Measurements from ENCODE around the gene FXYD1.
"Not testable (repeated sequence)": the region's sequence is repeated elsewhere in the genome, so short reads cannot be mapped to it uniquely, and the experiment has no call there.

The FXYD1 gene

DNA sequence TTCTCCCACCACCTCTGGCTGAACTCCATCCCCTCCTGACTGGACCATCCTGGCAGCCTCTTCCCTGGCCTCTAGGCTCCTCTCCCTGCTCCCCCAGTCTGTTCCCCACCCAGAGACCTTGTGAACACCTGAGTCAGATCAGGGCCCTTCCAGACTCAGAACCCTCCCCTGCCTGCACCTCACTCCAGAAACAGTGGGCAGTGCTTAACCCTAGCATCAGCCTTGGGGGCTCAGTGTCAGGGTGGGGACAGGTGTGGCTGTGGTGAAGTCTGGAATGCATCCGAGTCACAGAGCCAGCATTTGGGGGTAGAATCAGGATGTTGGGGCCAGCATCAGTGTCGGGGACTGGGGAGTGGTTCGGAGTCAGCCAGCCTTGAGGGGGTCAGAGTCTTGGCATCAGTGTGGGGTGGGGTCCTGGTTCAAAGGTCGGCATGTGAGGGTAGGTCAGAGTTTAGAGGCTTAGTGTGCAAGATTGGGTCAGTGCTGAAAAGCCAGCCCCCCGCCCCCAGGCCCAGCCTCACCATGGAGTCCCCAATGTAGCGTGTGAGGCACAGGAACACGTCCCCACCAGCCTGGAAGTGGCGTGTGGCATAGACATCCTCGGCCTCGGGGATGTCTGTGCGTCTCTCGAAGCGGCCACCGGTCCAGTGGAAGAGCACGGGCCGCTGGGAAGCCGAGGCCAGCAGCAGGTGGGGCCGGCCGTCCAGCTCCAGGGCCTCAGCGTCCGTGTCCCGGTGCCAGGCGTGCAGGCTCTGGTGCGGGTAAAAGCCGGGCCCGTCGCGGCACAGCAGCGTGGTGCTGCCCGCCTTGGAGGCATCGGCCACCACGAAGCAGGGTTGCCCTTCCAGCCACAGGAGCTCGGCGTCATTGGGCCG, 12.6 kb upstream of the FXYD1 start:
- DNase-seq = no peak

DNA sequence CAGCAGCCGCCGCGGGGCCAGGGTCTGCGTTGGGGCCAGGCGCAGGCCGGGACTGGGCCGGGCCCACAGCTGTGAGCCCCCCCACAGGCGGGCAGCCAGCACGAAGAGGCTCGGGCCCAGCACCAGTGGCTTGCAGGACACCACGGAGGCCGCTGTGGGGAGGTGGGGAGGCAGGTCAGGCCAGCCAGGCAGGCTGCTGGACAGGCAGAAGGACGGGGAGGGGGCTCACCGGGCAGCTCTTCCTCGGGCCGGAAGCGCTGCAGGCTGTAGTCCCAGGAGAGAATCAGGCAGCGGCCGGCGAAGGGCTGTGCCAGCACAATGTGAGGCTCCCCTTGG, 12.0 kb upstream of the FXYD1 start:
- DNase-seq = no peak

DNA sequence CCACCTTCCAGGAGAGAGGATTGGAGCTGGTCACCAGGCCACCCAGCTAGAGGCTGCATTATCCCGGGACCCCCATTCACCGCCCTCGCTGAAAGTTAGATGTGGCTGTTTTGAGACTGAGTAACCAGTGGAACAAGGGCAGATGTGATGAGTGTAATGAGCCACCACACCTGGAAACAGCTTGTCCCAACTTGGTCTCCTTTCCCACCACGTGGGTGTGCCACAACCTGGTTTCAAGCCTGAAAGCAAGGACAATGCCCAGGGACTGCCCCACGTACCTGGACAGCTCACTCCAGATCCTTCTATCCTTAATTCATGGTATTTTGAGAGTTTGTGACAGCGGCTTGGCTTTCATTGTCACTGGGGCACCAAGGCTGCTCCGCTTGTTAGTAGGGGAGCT, 10.8 kb upstream of the FXYD1 start:
- no peak for DNase-seq

DNA sequence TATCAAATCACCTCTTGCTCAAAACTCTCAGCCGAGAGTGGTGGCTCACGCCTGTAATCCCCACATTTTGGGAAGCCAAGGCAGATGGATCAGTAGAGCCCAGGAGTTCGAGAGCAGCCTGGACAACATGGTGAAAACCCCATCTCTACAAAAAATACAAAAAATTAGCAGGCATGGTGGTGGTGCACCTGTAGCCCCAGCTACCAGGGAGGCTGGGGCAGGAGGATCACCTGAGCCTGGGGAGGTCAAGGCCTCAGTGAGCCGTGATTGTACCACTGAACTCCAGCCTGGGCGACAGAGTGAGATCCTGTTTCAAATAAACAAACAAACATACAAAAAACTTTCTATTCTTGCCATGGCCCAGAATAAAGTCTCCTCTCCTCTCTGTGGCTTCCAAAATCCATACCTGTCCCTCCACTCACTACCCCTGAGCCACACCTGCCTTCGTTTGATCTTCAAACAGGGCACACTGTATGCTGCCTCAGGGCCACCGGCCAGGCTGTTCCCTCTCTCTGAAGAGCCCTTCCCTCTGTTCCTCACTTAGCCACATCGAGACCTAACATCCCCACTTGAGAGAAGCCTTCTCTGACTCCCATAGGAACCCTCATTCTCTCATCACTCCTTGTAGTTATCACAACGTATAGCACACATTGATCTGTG, 10.1 kb upstream of the FXYD1 start:
- no peak for DNase-seq

DNA sequence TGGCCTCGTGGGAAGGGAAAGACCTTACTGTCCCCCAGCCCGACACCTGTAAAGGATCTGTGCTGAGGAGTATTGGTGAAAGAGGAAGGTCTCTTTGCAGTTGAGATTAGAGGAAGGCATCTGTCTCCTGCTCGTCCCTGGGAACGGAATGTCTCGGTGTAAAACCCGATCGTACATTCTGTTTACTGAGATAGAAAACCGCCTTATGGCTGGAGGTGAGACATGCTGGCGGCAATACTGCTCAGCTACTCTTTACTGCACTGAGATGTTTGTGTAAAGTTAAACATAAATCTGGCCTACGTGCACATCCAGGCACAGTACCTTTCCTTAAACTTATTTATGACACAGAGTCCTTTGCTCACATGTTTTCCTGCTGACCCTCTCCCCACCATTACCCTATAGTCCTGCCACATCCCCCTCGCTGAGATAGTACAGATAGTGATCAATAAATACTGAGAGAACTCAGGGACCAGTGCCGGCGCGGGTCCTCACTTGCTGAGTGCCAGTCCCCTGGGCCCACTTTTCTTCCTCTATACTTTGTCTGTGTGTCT, 8.8 kb upstream of the FXYD1 start:
- not testable (repeated sequence) for DNase-seq

DNA sequence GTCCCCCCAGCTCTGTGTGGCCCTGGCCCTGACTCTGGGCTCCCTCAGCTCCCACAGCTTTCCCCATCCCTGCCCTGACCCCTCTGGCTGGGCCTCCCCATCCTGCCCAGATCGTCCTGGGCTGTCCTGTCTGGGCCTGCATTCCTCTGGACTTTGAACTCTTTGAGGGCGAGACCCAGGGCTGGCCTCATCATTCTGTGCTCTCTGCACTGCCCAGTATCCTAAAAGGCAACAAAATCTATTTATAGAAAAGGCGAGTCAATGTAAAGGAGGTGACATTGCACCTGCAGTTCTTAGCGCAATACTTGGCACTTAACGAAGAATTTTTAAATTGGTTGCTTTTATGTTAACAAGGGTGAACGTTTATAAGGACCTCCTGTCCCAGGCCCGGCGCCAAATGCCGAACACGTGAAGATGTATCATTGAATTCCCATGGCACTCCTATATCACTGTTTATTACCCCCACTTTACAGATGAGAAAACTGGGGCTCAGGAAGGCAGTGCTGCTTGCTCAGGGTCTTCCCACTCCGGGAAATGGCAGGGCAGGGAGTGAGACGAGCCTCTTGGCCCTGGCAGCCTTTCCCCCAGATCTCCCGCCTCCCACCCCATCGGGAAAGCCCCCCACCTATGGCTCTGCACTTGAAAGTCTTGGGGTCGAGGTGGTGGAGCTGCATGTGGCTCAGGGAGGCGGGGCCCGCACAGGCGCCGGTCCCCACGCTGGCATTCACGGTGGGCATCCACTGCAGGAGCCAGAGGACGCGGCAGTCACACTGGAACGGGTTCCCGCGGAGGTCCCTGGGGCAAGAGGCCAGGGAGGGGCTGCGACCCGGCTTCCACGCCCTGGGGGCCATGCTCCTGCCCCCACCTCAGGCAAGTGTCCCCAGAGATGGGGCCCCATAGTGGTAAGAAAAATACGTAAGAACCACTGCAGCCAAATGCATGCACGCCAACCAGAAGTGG, 7.6 kb upstream of the FXYD1 start:
- DNase-seq = no peak

DNA sequence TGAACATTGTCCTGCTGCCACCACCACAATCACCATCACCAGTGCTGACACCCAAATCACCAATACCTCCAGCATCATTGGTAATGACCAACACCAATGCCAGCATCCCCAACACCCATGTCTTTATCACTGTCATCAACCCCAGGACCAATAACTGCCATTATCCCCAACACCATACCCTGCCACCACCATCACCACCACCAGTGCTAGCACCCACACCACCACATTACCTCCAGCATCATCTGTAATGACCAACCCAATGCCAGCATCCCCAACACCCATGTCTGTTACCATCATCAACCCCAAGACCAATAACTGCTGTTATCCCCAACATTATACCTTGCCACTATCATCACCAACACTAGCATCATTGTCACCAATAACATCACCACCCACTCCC, 6.4 kb upstream of the FXYD1 start:
- no peak for DNase-seq

DNA sequence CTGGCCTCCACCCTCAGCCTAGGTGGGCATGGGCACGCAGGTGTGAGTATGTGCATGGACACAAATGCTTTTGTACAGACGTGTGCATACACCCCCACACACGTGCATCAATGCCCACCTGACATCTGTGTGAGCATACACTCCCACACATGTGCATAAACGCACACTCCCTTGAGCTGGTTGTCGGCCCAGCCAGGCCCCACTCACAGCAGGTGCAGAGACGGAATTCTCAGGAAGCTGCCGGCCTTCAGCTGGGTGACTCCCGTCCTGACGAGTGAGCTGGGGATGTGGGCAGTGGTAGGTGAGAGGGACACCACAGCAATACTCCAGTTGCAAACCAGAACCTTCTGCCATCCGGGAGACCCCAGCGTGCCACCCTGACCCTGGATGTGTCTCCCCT, 4.8 kb upstream of the FXYD1 start:
- DNase-seq = no peak

DNA sequence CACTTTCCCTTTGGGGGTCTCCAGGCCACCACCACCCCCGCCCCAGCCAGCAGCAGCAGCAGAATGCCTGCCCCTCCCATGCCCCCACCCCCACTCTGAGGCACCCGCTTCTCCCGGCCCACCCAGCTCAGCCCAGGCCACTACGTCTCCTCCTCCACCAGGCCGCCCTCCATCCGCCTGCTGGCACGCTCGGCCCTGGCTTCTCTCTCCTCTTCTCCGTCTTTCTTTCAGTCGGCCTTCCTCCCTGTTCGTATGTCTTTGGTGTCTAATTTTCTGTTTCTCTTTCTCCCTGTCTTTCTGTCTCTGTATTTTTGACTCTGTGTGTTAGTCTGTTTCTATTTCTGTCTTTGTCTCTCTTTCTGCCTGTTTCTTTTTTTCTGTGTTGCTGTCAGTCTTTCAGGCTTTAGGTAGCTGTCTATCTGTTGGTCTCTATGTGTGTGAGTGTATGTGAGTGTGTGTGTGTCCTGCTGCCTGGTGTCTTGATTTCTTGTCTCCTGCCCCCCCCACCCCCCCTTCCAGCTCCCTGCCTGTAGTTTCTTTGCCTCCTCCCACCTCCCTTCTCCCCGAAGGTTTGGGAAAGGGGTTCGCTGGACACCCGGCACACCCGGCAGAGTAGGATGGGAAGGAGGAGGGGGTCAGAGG, 3.9 kb upstream of the FXYD1 start, which contains the start of gene LGI4:
Gene LGI4, minus strand, starts transcription at position 459 of the 642 bp plus-strand sequence. Its CDS starts 379 bp downstream, at position 80.
- no peak for DNase-seq

DNA sequence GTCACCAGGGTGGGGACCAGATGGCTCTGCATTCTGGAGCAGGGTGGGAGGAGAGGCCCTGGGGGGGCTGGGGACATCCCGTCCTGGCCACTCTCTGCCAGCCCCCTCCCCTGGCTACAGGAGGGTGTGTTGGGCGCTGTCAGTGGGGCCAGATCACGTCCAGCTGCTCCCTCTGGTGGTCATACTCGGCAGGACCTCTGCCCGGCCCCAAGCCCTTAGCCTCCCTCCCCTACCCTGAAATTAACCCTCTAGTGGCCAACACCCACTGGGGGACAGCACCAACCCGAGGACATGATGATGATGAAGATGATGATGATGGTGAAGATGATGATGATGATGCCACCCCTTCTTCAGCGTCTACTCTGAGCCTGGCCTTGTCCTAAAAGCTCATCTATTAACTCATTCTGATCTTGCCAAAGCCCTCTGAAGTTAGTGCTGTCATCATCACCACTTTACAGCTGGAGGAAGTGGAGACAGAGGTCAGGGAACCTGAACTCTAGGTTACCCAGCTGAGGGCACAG, 3.2 kb upstream of the FXYD1 start:
- DNase-seq = no peak

DNA sequence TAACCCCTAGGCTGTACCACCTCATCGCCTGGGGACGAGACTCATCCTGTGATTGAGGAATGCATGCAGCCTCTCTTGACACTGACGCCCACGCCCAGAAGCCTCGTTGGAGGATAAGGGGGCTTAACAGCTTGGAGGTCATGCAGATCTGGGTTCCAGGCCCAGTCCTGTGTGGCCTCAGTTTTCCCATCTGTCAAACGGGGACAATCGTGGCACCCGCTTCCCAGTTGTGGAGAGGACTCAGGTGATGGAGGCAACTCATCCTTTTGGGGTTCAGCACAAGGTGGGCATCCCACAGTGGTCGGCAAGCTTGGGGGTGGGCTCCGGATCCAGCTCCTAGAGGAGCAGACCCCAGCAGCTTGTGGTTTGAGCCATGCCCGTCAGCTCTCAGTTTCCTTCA, 2.4 kb upstream of the FXYD1 start:
- no peak for DNase-seq

DNA sequence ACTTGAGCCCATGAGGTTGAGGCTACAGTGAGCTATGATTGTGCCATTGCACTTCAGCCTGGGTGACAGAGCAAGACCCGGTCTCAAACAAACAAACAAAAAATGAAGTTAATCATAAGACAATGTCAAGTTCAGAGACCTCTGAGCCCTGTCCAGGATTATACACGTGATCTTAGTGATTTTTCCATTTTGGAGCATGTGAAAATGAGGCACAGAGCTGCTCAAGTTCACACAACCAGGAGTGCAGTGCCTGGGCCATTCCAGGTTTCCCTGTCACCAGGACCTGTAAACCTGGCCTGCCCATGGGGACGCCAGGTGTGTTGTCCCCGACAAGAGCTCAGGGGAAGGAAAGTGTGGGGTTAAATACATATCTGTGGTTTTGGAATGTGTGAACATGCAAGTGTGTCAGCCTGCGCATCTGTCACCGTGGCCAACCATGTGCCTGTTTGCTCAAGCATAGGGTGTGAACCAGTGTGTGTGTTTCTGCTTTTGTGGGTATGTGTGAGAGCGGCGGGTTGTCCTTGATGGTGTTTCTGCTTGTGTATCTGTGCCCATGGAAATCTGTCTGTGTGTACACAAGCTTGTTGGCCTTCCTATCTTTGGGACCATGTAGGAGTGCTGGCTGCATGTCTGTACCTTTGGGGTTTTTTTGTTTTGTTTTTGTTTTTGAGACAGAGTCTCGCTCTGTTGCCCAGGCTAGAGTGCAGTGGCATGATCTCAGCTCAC, 1.5 kb upstream of the FXYD1 start:
- no peak for DNase-seq

DNA sequence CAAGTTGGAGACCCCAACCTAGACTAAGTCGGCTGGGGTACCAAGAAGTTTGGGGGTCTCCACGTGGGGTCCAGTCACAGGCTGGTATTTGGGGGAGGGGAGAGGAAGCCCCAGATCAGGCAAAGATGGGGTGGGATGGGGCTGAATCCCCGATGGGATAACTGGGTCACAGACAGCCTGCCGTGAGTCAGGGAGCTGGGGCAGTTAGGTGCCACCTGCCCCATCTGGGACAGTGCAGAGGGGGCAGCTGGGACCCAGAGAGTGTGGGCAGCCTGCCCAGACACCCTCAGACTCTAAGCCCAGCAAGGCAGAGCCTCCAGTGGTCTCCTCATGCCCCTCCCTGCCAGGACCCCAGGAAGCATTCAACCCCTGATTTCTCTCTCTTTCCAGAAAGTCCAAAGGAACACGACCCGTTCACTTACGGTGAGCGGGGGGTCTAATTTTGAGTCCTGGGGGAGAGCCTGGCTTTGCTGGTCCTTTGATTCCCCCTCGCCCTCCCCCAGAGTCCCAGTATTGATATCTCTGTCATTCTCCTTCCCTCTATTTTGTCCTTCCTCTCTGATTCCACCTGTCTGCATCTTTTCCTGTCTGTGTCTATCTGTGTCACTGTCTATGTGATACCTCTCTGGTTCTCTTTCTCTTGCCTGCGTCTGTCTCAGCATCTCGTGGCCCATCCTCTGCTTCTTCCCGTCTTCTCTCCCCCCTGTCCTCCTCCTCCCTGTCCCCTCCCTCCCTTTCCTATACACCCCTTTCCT, 1.8 kb downstream of the FXYD1 start:
- DNase-seq = no peak

DNA sequence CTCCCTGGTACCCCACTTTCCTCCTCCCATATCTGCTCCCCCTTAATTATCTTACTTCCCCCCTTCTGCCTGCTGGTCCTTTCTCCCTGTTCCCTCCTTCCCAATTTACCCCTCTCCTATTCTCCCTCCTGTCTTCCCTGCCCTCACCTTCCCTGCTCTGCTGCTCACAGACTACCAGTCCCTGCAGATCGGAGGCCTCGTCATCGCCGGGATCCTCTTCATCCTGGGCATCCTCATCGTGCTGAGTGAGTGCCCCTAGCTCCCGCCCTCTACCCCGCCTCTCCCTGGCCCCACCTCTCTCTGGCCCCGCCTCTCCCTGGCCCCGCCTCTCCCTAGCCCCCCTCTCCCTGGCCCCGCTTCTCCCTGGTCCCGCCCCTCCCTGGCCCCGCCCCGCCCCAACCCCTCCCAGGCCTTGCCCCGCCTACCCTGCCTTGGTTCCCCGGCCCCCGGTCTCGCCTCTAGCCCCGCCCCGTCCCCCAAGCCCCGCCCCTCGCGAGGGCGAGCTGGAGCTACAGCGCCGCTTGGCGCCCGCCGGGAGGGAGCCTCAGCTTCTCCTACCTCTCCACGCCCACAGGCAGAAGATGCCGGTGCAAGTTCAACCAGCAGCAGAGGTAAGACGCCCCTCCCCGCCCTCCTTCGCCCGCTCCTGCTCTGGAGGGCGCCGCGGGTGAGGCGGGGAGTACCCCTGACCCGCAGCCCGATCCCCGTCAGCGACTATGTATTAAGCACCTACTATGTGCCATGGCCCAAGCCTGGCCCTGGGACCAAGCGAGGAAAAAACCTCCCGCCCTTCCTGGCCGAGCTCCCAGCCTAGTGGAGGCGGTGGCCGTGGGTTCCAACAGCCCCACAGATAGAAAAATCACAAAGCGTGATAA, 2.6 kb downstream of the FXYD1 start:
- no peak for DNase-seq

DNA sequence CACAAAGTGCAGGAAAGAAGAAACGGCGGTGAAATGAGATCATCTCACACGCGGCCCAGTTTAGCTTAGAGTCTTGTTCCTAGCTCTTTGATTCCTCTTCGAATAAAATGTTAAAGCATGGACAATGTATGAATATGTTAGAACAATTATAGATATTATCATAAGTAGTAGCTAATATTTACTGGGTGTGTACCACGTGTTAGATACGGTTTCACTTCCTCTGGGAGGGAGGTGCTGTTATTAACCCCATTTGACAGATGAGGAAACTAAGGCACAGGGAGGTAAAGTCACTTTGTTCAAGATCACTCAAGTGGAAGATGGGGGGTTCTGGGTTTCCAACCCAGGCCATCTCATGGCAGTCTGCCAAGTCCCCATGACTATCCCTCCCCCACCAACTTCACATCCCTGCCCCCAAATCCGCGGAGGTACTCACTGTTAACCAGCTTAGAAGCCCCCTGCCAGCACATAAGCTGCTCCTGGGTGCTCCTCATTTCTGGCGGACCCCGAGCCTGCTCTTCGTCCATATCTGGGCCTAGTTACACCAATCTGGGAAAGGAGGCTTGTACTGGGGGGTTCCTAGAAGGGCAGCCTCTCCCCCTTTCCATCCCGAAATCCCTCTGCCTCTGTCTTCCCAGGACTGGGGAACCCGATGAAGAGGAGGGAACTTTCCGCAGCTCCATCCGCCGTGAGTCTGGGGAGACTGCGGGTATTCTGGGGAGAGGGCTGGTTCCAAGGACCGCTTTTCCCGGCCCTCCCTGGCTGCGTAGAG, 3.4 kb downstream of the FXYD1 start:
- DNase-seq = no peak

DNA sequence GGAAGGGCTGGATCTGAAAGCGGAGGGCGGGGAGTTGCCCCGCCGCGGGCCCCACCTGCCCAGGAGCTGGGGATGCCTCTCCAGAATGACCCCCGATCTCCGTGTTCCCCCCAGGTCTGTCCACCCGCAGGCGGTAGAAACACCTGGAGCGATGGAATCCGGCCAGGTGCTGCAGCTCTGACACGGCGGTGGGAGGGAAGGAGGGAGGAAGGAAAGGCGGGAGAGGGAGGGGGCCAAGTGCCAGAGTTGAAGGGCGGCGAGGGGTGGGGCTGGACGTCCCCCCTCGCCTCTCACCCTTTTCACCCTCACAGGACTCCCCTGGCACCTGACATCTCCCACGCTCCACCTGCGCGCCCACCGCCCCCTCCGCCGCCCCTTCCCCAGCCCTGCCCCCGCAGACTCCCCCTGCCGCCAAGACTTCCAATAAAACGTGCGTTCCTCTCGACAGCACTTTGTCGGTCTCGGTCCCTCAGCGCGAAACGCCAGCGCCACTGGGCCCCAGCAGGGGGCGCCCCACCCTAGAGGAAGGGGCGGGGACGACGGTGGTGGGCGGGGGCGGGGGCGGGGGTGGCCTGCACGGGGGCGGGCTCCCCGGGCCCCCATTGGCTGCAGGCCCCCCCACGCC, 4.1 kb downstream of the FXYD1 start:
- DNase-seq = no peak

DNA sequence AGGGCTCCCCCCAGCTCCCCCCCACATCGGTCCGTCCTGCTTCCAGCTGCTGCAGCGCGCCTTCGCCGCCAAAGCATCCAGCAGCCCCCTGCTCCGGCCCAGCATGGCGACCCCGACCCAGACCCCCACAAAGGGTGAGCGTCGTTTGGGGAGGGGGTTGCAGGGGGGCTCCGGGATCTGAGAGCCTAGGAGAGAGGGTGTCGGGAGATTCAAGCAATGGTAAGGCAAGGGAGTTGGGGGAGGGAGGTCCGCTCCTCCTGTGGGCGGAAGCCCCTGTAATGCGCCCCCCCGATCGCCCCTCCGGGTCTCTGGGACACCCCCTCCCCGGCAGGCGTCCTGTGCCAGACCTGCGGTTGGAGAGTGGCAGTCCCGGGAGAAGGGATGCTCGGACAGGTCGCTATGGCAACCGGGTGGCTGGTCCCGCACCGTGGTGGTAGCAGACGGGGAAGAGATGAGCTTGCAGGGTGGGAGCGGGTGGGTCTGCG, 4.6 kb downstream of the FXYD1 start, which contains the start of gene FXYD7:
Gene FXYD7, plus strand, starts transcription at position 25 of the 485 bp plus-strand sequence. Its CDS starts 79 bp downstream, at position 104.
- DNase-seq = no peak

DNA sequence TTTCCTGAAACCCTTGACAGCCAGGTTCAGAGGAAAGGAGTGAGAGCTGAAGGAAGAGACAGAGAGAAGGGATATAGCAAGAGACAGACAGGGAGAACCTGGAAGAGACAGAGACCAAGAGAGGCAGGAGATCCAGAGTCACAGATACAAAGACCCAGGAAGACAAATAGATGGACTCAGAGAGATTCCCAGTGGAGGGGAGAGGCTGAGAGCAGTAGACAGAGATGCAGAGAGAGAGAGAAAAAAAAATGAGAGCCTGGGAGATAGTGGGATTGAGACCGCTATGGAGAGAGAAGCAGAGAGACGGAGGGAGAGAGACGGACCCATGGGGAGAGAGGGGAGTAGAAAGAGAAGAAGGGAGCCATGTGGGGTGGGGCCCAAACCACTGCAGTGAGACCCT, 5.2 kb downstream of the FXYD1 start:
- DNase-seq = no peak

All from NCI-H187 treated with DMSO at 0.1 percent for 48 hours (cell line).